Endothelial cell of umbilical vein (primary cell): ENCODE results near the gene VDR.

Experiments
- EZH2 ChIP-seq: IDR thresholded peaks from 2 replicates; pipeline ENCODE4 v1.6.1; 2012; ENCODE audit warnings: borderline replicate concordance, low read depth, mild to moderate bottlenecking, moderate library complexity, low read length, inconsistent platforms; ENCODE audit not compliant: severe bottlenecking
- FOS ChIP-seq: IDR thresholded peaks from 2 replicates; pipeline ENCODE4 v1.6.1; 2011; ENCODE audit warnings: mild to moderate bottlenecking, low read length, moderate library complexity, borderline replicate concordance; ENCODE audit not compliant: insufficient read depth
- MYC ChIP-seq: IDR thresholded peaks from one replicate; pipeline ENCODE4 v1.6.1; 2011; ENCODE audit warnings: mild to moderate bottlenecking, low read depth, low read length
- POLR2A ChIP-seq: IDR thresholded peaks from 2 replicates; pipeline ENCODE4 v1.6.1; 2012; ENCODE audit warnings: low read depth, mild to moderate bottlenecking, control low read depth, low read length
- POLR2AphosphoS5 ChIP-seq: IDR thresholded peaks from 2 replicates; pipeline ENCODE4 v1.6.1; 2012; ENCODE audit warnings: low read depth, mild to moderate bottlenecking, control low read depth, low read length, moderate library complexity; ENCODE audit not compliant: insufficient read depth
- TF ChIP-seq, protein P1 (sequence below): IDR thresholded peaks from 2 replicates; pipeline ENCODE4 v1.6.1; 2011; ENCODE audit not compliant: insufficient read depth, insufficient read length
- TF ChIP-seq, protein P2 (sequence below), 2 donors: IDR thresholded peaks; 1 replicate in 1 of 2; 2 replicates in 1 of 2; pipeline ENCODE4 v1.5.1; 2011; ENCODE audit warnings: low read length in 2 of 2, mild to moderate bottlenecking in 2 of 2, moderate library complexity in 2 of 2, control low read depth in 1 of 2, inconsistent platforms in 1 of 2, low read depth in 1 of 2; ENCODE audit not compliant: insufficient read depth in 1 of 2; ENCODE audit errors: extremely low read depth in 1 of 2

DNA sequence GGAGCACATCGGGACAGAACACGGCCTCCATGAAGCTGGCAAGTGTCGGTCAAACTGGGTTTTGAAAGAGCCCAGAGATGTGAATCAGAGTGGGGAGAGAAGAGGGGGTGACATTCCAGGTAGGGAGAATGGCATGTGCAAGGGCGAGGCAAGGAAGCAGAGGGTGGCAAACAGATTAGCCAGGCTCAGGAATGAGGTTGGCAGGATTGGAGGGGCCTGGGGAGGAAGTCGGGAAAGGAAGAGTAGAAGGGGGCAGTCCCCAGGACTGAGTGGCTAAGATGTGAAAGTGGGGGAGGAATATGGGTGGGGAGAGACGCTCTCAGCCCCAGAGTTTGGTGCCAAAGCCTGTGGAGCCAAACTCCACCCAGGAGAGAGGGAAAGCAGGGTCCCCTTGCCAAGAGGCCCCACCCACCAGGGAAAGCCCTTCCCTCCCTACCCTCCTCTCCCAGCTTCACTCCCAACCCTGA lies 79.6 kb downstream of the VDR start:
- TF ChIP-seq, protein P1, sequence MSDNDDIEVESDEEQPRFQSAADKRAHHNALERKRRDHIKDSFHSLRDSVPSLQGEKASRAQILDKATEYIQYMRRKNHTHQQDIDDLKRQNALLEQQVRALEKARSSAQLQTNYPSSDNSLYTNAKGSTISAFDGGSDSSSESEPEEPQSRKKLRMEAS: no peak
- TF ChIP-seq, protein P2, sequence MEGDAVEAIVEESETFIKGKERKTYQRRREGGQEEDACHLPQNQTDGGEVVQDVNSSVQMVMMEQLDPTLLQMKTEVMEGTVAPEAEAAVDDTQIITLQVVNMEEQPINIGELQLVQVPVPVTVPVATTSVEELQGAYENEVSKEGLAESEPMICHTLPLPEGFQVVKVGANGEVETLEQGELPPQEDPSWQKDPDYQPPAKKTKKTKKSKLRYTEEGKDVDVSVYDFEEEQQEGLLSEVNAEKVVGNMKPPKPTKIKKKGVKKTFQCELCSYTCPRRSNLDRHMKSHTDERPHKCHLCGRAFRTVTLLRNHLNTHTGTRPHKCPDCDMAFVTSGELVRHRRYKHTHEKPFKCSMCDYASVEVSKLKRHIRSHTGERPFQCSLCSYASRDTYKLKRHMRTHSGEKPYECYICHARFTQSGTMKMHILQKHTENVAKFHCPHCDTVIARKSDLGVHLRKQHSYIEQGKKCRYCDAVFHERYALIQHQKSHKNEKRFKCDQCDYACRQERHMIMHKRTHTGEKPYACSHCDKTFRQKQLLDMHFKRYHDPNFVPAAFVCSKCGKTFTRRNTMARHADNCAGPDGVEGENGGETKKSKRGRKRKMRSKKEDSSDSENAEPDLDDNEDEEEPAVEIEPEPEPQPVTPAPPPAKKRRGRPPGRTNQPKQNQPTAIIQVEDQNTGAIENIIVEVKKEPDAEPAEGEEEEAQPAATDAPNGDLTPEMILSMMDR (IDR thresholded peaks at IDR 0.05; ENCODE audit: extremely low read depth in 1 of 2, insufficient read depth in 1 of 2, low read depth in 1 of 2, low read length in 2 of 2): no peak
- no peak for TF ChIP-seq POLR2AphosphoS5
- no peak for TF ChIP-seq EZH2
- TF ChIP-seq POLR2A: no peak
- no peak for TF ChIP-seq FOS
- no peak for TF ChIP-seq MYC
